Neural crest cell (in vitro differentiated cells): ENCODE results near the gene UNC45A. TPM values are rescaled to one million over a fixed set of nuclear protein-coding genes. Genes with fewer than 3 reads are reported as not detected.

Experiments
- DNase-seq: peaks from one replicate; pipeline ENCODE4 v3.0.0; 2021; ENCODE audit warnings: low read depth, mixed read lengths, low spot score
- H3K27ac Mint-ChIP-seq: one replicate; pipeline ENCODE4 v1.8.0; 2021; ENCODE audit warnings: mild to moderate bottlenecking, mixed read lengths; ENCODE audit not compliant: unreplicated experiment
- H3K27me3 Mint-ChIP-seq: 2 replicates; pipeline ENCODE4 v1.8.0; 2021; ENCODE audit warnings: low read depth, mild to moderate bottlenecking, mixed read lengths
- H3K36me3 Mint-ChIP-seq: 2 replicates; pipeline ENCODE4 v1.8.0; 2021; ENCODE audit warnings: low read depth, mild to moderate bottlenecking, mixed read lengths
- H3K4me1 Mint-ChIP-seq: 2 replicates; pipeline ENCODE4 v1.8.0; 2021; ENCODE audit warnings: mixed read lengths
- H3K4me3 Mint-ChIP-seq: one replicate; pipeline ENCODE4 v1.8.0; 2021; ENCODE audit warnings: mild to moderate bottlenecking, mixed read lengths
- H3K9me3 Mint-ChIP-seq: 2 replicates; pipeline ENCODE4 v1.8.0; 2021; ENCODE audit warnings: mixed read lengths
- CTCF ChIP-seq: fragments of 200-600 bp; sonication (generic); conservative IDR thresholded peaks from 2 replicates; pipeline ENCODE4 v1.5.0; 2021; ENCODE audit warnings: antibody characterized with exemption, mild to moderate bottlenecking
- long read RNA-seq: library from polyadenylated mRNA; unstranded; transcript quantifications from one replicate; pipeline ENCODE4 v2.0.0, GENCODE V29; 2020
- total RNA-seq: library from RNA; stranded (reverse); gene quantifications from 2 replicates; pipeline ENCODE4 v1.2.1, GENCODE V29; 2021

Gene UNC45A
- 65.4 and 73.8 TPM in 2 replicates for total RNA-seq
- long read RNA-seq, transcript UNC45A-202 (20 exons, 3,252 nt): major isoform, 46 of 146 reads
- long read RNA-seq, partial matches to known transcripts: 88 of 146 reads
- long read RNA-seq, other reads (novel, unspliced or antisense): 12 of 146 reads

GRCh38 chr15:90934949-90935751, at the start of gene UNC45A:
TSS of gene UNC45A (plus strand) at chr15:90935285. CDS start at chr15:90935325, 40 bp downstream.
- Mint-ChIP-seq H3K27me3 (no peaks in the 10 kb centered on the region), H3K4me3 (peak within 1 kb of the TSS; percentile 91), H3K36me3 (peaks cover 6% of the 10 kb centered on the region), H3K4me1 (peaks cover 32% of the 10 kb centered on the region), H3K27ac (peak within 1 kb of the TSS; percentile 81), H3K9me3 (no peaks in the 10 kb centered on the region)
- peak; percentile 89 for DNase-seq
- TF ChIP-seq CTCF: no peak

- no peaks in the 10 kb centered on the region for H3K9me3 Mint-ChIP-seq
- H3K27me3 Mint-ChIP-seq: no peaks in the 10 kb centered on the region
- H3K4me1 Mint-ChIP-seq: peaks cover 5% of the 10 kb centered on the region
- peak; percentile 98 for TF ChIP-seq CTCF
- no peak overlapping the region for H3K27ac Mint-ChIP-seq
- no peaks in the 10 kb centered on the region for H3K36me3 Mint-ChIP-seq
- H3K4me3 Mint-ChIP-seq: peak overlapping the region; percentile 60
- DNase-seq: peak; percentile 87
Measured at GRCh38 chr15:90885432-90886290, 49.4 kb upstream of the UNC45A start.

- H3K4me1 Mint-ChIP-seq: peaks cover 5% of the 10 kb centered on the region
- no peak overlapping the region for H3K27ac Mint-ChIP-seq
- no peaks in the 10 kb centered on the region for H3K27me3 Mint-ChIP-seq
- no peaks in the 10 kb centered on the region for H3K9me3 Mint-ChIP-seq
- H3K36me3 Mint-ChIP-seq: no peaks in the 10 kb centered on the region
- TF ChIP-seq CTCF: peak; percentile 16
- no peak for DNase-seq
- H3K4me3 Mint-ChIP-seq: peak overlapping the region; percentile 60
Measured at GRCh38 chr15:90886291-90886614, 48.8 kb upstream of the UNC45A start.

- no peak for TF ChIP-seq CTCF
- Mint-ChIP-seq H3K27me3 (no peaks in the 10 kb centered on the region), H3K9me3 (no peaks in the 10 kb centered on the region), H3K27ac (no peak overlapping the region), H3K4me3 (no peak overlapping the region), H3K4me1 (peaks cover 5% of the 10 kb centered on the region), H3K36me3 (no peaks in the 10 kb centered on the region)
- DNase-seq: no peak
Measured at GRCh38 chr15:90887037-90887481, 48.0 kb upstream of the UNC45A start.

- no peak for DNase-seq
- Mint-ChIP-seq H3K36me3 (no peaks in the 10 kb centered on the region), H3K9me3 (no peaks in the 10 kb centered on the region), H3K4me1 (peaks cover 5% of the 10 kb centered on the region), H3K4me3 (no peak overlapping the region), H3K27me3 (no peaks in the 10 kb centered on the region), H3K27ac (no peak overlapping the region)
- no peak for TF ChIP-seq CTCF
Measured at GRCh38 chr15:90889313-90889730, 45.8 kb upstream of the UNC45A start.
